ENCODE results near the gene LRP1B. TPM values are rescaled to one million over a fixed set of nuclear protein-coding genes. Genes with fewer than 3 reads are reported as not detected.

Gene LRP1B
- total RNA-seq, 2 donors from 2014 or later: 0.52 to 3.0 TPM

GRCh38 chr2:140861666-140862065, 1269.2 kb downstream of the LRP1B start:
- Histone ChIP-seq H3K4me1 (no peaks in the 10 kb centered on the region), H3K36me3 (replicated peaks in 1 of 2; ENCODE audit: insufficient read depth in 1 of 2, low read depth in 2 of 2) (no peaks in the 10 kb centered on the region), H3K27ac (no peak overlapping the region), H3K9me3 (no peaks in the 10 kb centered on the region), H3K27me3 (no peaks in the 10 kb centered on the region), H3K4me3 (no peak overlapping the region)
- intact Hi-C loops (cut with DNase I): no loop called here
- DNase-seq: no peak
- WGBS, 2 donors: 41 to 60% methylated on average over 3 of the region's 3 CpGs
- no peak for ATAC-seq
- TF ChIP-seq, protein P1, sequence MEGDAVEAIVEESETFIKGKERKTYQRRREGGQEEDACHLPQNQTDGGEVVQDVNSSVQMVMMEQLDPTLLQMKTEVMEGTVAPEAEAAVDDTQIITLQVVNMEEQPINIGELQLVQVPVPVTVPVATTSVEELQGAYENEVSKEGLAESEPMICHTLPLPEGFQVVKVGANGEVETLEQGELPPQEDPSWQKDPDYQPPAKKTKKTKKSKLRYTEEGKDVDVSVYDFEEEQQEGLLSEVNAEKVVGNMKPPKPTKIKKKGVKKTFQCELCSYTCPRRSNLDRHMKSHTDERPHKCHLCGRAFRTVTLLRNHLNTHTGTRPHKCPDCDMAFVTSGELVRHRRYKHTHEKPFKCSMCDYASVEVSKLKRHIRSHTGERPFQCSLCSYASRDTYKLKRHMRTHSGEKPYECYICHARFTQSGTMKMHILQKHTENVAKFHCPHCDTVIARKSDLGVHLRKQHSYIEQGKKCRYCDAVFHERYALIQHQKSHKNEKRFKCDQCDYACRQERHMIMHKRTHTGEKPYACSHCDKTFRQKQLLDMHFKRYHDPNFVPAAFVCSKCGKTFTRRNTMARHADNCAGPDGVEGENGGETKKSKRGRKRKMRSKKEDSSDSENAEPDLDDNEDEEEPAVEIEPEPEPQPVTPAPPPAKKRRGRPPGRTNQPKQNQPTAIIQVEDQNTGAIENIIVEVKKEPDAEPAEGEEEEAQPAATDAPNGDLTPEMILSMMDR (IDR thresholded peaks at IDR 0.05): no peak
- TF ChIP-seq POLR2A (IDR thresholded peaks at IDR 0.05): no peak

DNA sequence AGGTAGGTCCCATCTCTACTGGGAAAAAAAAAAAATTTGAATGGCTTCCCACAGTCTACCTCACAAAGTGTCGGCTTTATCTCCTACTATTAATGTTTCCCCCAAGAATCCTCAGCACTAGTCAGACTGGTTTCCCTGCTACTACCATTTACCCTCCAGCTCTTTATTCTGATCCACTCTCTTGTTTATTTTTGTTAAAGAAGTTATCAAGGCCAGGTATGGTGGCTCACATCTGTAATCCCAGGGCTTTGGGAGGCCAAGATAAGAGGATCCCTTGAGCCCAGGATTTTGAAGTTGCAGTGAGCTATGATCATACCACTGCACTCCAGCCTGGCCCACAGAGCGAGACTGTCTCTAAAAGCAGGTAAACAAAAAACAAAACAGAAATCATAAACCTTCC, 1275.3 kb downstream of the LRP1B start:
- no peaks in the 10 kb centered on the region for H3K4me1 ChIP-seq
- TF ChIP-seq POLR2A (IDR thresholded peaks at IDR 0.05): no peak
- TF ChIP-seq, protein P1 (IDR thresholded peaks at IDR 0.05): no peak
- intact Hi-C loops (cut with DNase I): no loop called here
- H3K27ac ChIP-seq: no peak overlapping the region
- H3K4me3 ChIP-seq: no peak overlapping the region
- no peaks in the 10 kb centered on the region for H3K9me3 ChIP-seq
- DNase-seq (no peak), ATAC-seq (no peak)
- no peaks in the 10 kb centered on the region for H3K27me3 ChIP-seq
- no peaks in the 10 kb centered on the region for H3K36me3 ChIP-seq (replicated peaks in 1 of 2; ENCODE audit: insufficient read depth in 1 of 2, low read depth in 2 of 2)
- WGBS, 2 donors: 71 to 73% methylated on average over 2 of the region's 2 CpGs

DNA sequence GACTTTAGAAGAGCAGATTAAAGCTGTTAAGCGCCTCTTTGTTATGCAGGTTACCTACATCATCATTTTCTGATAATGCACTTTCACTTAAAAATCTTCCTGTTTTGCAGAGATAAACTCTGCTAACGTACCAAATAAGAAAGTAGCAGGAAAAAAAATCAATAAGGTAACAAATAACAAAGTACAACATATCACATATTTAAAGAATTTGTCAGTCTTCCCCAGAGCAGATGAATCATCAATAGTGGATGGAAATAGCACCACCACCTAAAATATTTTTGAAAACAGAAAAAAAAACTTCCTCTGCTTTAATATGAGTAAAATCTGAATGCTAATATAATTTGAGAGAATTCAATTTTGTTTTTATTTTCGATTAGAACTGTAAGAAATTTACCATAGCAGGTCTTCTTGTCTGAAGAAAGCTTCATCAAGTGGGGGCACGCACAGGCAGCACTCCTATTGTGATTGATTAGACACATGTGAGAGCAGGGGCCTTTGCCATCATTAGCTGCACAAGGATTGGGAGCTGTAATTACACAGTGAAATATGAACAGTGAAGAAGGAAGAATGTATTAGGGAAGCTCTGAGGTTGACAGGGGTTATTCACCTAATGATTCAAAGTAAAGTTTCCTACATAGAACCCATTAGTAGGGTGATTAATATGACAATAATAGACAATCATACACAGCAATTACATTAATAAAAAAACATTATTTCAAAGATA, 1279.4 kb downstream of the LRP1B start:
- H3K36me3 ChIP-seq (replicated peaks in 1 of 2; ENCODE audit: insufficient read depth in 1 of 2, low read depth in 2 of 2): no peaks in the 10 kb centered on the region
- DNase-seq (no peak), ATAC-seq (no peak)
- TF ChIP-seq POLR2A (IDR thresholded peaks at IDR 0.05): no peak
- TF ChIP-seq, protein P1 (IDR thresholded peaks at IDR 0.05): no peak
- 43 to 49% methylated on average over 4 of the region's 4 CpGs for WGBS, 2 donors
- intact Hi-C loops (cut with DNase I): no loop called here
- H3K27ac ChIP-seq: no peak overlapping the region
- H3K27me3 ChIP-seq: no peaks in the 10 kb centered on the region
- no peak overlapping the region for H3K4me3 ChIP-seq
- H3K9me3 ChIP-seq: no peaks in the 10 kb centered on the region
- H3K4me1 ChIP-seq: no peaks in the 10 kb centered on the region

DNA sequence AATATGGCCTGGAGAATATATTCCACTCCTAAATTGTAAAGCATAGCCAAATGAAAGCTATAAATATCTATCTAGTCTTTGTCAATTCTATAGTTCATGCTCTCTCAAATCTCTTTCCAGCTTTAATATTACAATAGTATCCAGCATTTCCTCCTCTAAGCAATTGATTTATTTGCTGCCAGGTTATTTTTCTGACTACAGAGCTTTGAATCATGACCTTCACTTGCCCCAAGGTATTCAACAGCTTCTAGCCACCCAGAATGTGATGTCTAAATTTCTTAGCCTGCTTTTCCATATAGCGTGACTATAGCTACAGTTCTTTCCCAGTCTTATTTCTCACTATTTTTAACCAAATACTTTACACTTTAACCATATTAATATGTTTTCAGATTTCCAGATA, 1287.6 kb downstream of the LRP1B start:
- no peak overlapping the region for H3K27ac ChIP-seq
- no peaks in the 10 kb centered on the region for H3K36me3 ChIP-seq (replicated peaks in 1 of 2; ENCODE audit: insufficient read depth in 1 of 2, low read depth in 2 of 2)
- no peaks in the 10 kb centered on the region for H3K27me3 ChIP-seq
- TF ChIP-seq, protein P1 (IDR thresholded peaks at IDR 0.05): no peak
- no peak for TF ChIP-seq POLR2A (IDR thresholded peaks at IDR 0.05)
- ATAC-seq (no peak), DNase-seq (no peak)
- H3K4me3 ChIP-seq: no peak overlapping the region
- intact Hi-C loops (cut with DNase I): no loop called here
- no peaks in the 10 kb centered on the region for H3K9me3 ChIP-seq
- no peaks in the 10 kb centered on the region for H3K4me1 ChIP-seq
- 73 to 91% methylated on average over 1 of the region's 1 CpG for WGBS, 2 donors

DNA sequence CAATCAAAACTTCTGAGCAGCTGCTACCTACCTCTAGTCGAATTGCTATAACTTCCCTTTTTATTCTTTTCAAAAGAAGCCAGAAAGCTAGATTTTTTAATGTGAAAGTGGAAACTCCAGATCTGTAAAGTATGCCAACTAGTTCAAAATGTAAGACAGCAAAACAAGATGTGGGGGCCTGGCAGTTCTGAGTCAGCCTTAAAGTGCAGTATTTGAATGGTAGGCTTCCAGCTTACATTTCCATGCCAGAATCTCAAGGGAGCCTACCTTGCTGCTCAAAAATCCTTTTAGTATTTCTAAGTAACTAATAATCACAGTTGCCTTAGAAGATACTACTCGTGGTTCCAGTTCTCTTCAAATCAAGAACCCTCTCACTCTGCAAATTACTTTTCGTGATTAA, 1288.7 kb downstream of the LRP1B start:
- H3K4me1 ChIP-seq: no peaks in the 10 kb centered on the region
- H3K4me3 ChIP-seq: no peak overlapping the region
- no peak for DNase-seq
- TF ChIP-seq, protein P1 (IDR thresholded peaks at IDR 0.05): no peak
- TF ChIP-seq POLR2A (IDR thresholded peaks at IDR 0.05): no peak
- no peaks in the 10 kb centered on the region for H3K36me3 ChIP-seq (replicated peaks in 1 of 2; ENCODE audit: insufficient read depth in 1 of 2, low read depth in 2 of 2)
- no peaks in the 10 kb centered on the region for H3K9me3 ChIP-seq
- no peaks in the 10 kb centered on the region for H3K27me3 ChIP-seq
- ATAC-seq: no peak
- WGBS, 2 donors: 65 to 66% methylated on average over 3 of the region's 3 CpGs
- H3K27ac ChIP-seq: no peak overlapping the region
- intact Hi-C loops (cut with DNase I): no loop called here
